Ramos (cell line): ENCODE results near the gene SRL.
"Not testable (repeated sequence)": the region's sequence is repeated elsewhere in the genome, so short reads cannot be mapped to it uniquely, and the experiment has no call there.

ENCODE experiments used
- in situ Hi-C: fragments of 300-500 bp; cut with MboI; formaldehyde crosslinking; loops from one replicate; pipeline ENCODE4 v1.14.3; 2022; ENCODE audit warnings: low sequenced_read_pairs; ENCODE audit not compliant: unreplicated experiment

SRL gene

DNA sequence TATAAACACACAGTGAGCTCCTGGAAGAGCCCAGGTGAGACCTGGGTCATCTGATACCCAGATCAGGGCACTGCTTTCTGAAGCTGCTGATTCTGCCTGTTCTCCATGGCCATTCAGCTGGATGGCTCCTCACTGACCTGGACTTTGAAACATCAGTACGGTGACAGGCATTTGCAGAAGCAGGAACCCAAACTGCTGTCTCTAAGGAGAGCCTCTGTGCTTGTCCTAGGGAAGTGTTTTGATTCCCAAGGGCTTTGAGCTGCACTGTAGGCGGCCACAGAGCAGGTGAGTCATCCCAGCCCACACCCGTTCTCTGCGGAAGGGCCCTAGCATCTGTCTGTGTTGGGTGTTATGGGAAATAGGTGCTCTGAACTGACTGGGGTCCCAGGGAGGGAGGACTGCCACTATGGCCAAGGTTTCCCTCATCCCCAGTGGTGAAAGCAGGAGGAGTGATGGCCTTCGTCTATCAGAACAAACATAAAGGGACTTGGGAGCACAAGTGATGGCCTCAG is 64.9 kb downstream of the SRL start:
- in situ Hi-C loops = no loop called here

DNA sequence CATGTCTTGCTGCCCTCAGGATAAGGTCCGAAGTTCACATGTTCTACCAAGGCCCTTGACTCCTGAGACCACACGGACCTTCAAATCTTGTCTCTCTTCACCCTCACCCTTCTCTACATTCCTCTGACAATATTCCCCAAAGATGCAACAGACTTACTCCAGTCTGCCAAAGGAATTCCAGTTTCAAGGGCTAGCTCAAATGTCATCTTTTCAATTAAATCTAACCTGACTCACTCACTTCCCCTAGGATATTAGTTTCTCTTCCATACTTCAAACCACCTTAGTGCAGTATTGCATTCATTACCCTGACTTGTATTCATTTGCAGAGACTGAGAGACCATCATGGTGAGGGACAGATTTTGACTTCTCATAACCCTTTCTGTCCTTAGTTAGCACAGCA is 66.0 kb downstream of the SRL start:
- in situ Hi-C loops = no loop called here

DNA sequence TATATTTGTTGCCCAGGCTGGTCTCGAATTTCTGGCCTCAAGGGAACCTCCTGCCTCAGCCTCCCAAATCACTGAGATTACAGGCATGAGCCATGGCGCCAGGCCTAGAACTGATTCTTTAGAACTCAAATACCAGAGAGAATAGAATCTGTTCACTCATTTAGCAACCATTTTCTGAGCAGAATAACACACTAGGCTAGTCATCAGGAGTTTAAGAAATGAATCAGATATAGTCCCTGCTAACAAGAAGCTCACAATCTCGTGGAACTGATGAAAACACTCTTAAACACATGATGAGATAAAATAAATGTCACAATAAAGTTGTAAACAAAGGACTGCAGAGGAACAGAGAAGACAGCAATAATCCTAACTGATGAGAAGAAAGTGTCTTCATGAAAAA is 69.8 kb downstream of the SRL start:
- in situ Hi-C loops = no loop called here

DNA sequence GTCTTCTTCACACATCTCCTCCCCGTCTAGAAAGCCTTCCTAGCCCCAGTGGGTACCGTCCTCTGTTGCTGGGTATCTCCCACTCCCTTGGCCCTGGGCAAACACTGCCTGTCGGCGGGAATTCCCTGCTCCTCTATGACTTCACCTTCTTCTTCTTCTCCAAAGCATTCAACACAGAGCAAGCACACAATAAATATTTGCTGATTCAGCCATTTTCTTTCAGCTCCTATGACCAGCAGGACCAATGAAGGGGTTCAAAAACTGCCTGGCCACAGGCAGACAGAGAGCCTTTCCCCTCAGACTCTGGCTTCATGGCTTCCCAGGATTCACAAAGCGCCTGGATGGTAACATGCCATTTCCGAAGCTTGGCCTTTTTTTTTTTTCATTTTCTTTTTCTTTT is 72.5 kb downstream of the SRL start:
- in situ Hi-C loops = no loop called here

DNA sequence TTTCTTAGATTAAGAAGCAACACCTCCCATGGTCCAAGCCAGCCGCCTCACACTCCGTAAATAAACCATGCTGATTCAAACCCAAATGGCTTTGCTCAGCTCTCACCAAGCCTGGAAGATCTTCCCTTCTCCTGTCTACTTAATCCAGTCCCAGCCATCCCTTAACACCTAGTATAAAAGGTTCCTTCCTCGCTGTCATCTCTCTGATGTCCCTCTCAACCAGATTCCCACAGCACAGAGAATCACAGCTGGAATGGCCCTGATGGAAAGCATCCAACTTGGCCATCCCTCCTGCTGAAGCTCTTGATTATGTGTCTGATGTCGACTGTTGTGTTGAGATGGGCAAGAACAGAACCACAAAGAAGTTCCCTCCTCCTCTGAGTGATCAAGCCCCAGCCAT is 75.1 kb downstream of the SRL start:
- in situ Hi-C loops = no loop called here

DNA sequence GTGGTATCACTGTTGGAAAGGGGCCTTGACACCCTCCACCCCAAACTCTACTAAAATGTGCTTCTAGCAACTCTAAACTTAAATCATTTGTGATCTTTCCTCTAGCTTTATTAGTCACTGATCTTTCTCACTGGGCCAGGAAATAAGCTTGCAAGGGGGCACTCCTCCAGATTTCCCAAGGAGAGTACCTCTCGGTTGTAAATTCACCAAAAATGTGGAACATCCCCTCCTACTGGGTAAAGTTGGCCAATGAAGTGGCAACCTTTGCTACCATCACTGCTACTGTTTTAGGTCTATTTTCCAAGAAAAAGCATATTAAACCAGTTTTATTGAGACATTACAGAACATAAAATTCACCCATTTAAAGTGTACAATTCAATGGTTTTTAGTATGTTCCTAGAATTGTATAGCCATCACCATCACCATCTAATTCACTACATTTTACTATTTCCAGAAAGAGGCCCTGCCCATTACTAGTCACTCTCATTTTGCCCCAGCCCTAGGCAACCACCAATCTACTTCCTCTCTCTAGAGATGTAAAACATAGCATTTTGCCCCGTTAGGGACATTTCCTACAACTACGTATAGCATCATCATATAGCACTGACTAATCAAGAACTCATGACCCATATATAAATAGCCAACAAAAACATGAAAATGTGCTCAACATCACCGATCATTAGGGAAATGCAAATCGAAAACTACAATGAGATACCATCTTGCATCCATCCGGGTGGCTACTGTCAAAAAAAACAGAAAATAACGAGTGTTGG is 81.0 kb downstream of the SRL start:
- in situ Hi-C loops = no loop called here

DNA sequence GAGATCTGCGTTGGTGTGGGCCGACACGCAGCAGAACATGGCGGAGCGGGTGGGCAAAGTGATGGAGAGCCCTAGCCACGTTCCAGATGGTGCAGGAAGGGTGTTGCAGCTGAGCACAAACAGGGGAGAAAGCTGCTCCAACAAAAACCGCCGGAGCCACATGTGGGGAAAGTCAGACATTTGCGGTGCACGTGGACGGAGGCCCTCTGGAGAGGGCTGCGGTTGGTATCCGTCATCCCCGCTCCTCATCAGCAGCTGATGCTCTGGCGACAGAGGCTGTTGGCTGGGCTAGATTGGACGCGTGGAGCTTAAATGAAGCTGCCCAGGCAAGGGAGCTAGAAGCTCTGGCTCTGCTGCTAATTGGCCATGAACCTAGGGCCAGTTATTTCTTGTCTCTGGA is 82.2 kb downstream of the SRL start:
- in situ Hi-C loops = no loop called here

DNA sequence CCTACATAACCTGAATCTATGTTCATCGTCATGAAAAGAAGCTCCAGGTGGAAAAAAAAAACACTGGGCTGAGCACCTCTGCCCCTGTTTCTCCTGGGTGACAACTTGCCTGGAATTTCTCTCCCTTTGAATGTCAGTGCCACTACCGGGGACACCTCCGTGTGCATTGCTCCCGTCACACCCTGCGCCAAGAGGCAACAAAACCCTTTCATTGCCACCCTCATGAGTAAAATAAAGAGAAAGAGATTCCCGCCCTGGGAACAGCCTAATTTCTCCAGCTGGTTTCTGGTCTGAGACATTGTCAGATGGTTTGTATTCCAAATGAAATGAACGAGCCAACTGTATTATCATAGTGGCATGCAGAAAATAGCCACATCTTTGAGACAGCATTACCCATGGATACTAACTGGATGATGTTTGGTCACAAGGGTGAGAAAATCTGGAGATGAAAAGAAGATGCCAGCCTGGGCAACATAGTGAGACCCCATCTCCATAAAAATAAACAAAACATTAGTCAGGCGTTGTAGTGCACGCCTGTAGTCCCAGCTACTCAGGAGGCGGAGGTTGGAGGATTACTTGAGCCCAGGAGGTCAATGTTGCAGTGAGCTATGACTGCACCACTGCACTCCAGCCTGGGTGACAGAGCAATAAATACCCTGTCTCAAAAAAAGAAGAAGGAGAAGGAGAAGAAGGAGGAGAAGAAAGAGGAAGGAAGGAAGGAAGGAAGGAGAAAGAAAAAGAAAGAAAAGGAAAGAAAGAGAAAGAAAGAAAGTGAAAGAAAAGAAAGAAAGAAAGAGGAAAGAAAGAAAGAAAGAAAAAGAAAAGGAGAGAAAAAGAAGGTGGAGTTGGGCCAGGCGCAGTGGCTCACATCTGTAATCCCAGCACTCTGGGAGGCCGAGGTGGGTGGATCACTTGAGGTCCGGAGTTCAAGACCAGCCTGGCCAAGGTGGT is 83.5 kb downstream of the SRL start:
- in situ Hi-C loops = no loop called here

DNA sequence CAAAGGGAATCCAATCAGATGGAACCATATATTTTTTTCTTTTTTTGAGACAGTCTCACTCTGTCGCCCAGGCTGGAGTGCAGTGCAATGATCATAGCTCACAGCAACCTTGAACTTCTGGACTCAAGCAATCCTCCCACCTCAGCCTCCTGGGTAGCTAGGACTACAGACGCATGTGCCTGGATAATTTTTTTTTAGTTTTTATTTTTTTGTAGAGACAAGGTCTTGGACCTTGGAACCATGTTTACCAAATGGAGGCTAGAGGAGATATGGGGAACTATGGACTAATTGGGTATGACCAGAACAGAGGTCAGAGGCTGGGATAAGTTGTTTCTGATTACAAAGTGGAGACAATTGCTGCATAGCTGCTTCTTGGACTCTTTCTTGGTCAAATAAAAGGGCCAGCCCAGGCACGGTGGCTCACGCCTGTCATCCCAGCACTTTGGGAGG is 84.5 kb downstream of the SRL start:
- in situ Hi-C loops = no loop called here

DNA sequence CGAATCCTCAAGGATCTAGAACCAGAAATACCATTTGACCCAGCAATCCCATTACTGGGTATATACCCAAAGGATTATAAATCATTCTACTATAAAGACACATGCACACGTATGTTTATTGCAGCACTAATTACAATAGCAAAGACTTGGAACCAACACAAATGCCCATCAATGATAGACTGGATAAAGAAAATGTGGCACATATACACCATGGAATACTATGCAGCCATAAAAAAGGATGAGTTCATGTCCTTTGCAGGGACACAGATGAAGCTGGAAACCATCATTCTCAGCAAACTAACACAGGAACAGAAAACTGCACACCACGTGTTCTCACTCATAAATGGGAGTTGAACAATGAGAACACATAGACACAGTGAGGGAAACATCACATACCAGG is 85.4 kb downstream of the SRL start:
- in situ Hi-C loops = not testable (repeated sequence)

DNA sequence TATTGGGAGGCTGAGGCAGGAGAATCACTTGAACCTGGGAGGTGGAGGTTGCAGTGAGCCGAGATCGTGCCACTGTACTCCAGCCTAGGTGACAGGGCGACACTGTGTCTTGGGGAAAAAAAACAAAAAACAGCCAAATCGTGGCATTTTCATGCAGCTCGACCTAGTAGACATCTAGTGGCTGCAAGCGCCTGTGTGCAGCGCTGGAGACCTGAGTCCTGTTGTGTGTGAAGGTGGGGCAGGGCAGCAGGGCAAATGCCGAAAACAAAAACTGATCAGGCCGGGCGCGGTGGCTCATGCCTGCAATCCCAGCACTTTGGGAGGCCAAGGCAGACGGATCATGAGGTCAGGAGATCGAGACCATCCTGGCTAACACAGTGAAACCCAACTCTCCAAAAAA is 88.5 kb downstream of the SRL start:
- in situ Hi-C loops = not testable (repeated sequence)

DNA sequence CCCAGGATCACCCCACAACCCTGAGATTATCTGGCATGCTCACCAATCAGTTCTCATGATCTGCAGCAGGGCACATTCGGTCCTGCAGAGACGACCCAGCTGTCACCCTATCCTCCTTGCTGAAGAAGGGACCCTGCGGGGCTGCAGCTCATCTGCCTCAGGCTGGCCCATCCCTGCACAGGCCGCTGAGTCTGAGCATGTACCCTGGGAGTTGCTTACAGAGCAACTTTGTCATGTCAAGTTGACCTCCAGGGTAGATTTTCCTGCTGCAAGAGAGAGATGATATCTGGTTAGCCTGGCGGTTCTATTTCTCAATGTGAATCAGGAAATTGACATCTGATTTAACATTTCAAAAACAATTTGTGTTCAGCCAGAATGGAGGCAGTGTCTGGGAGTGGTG is 89.6 kb downstream of the SRL start:
- in situ Hi-C loops = no loop called here

DNA sequence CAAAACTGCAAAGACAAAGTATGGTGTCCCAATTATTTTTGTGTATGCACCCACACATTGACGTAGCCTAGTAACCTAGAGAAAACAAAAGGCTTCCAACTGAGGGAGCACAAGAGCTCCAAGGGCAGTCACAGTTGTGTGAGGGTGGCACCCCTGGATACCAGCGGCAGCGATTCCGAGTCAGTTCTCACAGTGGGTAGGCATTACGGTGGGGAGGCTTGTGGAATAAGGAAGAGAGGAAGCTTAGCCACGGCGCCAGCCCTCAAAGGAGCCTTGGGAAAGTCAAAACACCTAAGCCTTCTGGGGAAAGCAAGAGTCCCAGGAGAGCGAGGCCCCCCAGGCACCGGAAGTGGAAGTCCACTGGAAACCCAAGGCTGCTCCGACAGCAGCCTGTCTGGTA is 94.6 kb downstream of the SRL start:
- in situ Hi-C loops = no loop called here

DNA sequence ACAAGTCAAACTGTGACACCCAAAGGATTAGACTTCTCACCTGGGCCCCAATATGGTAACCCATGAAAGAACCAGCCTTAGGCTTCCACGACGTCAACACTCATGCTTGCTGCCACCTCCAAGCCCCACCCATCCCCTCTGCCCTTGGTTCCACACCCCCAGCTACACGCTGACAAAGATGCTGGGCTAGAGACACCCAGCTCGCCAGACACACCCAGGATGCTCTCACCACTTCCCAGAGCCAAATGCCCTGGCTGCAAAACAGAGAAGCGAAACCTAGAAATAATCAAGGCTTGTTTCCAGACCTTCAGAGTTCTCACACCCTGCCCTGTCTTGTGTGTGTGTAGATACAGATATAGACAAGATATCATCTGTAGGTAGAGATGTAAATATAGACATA is 99.6 kb downstream of the SRL start:
- in situ Hi-C loops = no loop called here

DNA sequence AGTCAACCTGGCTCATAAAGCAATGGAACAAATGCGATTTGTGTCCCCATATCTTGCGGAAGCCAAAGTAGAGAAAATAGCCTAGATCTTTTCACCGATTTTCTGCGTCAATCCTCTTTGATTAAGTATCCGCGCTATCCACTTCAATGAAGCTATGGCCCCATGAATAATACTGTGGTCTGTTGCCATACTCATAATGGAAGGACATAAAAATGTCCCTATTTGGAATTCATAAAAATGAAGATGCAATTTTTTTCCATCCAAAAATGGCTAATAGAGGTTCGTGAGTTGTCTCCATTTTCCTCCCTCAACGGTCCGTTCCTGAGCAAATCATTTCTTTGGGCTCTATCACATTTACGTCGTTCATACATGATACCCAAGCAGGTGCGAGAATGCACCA is 100.3 kb downstream of the SRL start:
- in situ Hi-C loops = no loop called here

DNA sequence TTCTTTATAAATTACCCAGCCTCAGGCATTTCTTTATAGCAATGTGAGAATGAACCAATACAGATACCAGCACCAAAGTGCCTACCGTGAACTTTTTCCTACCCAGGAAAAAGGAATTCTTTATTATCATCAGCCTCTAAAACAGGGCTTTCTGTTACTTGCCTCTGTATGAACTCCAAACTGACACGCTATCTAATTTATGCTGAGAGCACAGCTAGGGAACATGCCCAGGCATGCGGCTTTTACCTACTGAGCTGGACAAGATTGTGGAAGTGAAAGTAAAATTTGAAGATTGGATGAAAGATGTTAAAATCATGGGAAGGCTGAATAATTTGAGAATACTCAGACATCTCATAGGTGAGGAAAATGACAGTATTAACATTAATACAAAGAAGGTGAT is 101.2 kb downstream of the SRL start:
- in situ Hi-C loops = no loop called here

DNA sequence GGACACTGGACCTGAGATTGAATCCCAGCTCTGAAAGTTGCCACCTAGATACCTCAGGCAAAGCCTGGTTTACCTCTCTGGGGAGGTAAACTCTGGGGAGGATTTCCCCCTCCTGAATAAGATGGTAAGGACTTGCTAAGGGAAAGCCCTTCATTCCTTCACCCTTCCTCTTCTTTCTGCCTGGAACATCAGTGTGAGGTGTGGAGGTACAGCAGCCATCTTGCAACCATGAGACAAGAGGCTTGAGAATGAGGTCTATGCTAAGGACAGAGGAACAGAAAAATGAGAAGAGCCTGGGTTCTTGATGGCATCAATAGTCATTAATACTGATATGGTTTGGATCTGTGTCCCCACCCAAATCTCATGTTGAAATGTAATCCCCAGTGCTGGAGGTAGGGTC is 101.9 kb downstream of the SRL start:
- in situ Hi-C loops = no loop called here
